PC-9 (cell line): ENCODE measurements around the gene PIK3R6. TPM values are rescaled to one million over a fixed set of nuclear protein-coding genes. Genes with fewer than 3 reads are reported as not detected.

Experiments
- BruUV-seq: library from RNA; stranded (reverse); fragments of 400-500 nt; replicated peaks from 2 replicates; lab custom pipeline; 2021; lab: Mats Ljungman, UMichigan
- CTCF ChIA-PET: fragments of 300-600 bp; sonication (Branson Sonifier 250); formaldehyde crosslinking; loops from one replicate; lab custom pipeline; 2022; ENCODE audit warnings: antibody characterized with exemption; lab: Charles Lee
- POLR2A ChIA-PET: fragments of 300-600 bp; sonication (Branson Sonifier 250); formaldehyde crosslinking; loops from one replicate; lab custom pipeline; 2022; ENCODE audit warnings: antibody characterized with exemption; ENCODE audit not compliant: unreplicated experiment; lab: Charles Lee
- DNase-seq, 2 experiments: peaks; one replicate each; pipeline versions ENCODE4 v3.0.0 to v3.0.0-alpha.2; 2015 to 2022; ENCODE audit warnings: mixed read lengths in 1 of 2
- H2AFZ ChIP-seq: fragments of 200-600 bp; sonication (generic); 2 replicates; pipeline ENCODE4 v1.8.1; 2017; ENCODE audit warnings: antibody characterized with exemption
- H3F3A ChIP-seq: fragments of 200-600 bp; sonication (generic); 2 replicates; pipeline ENCODE4 v1.8.1; 2017; ENCODE audit warnings: antibody characterized with exemption, mild to moderate bottlenecking, low read depth; ENCODE audit not compliant: insufficient read depth
- H3K27ac ChIP-seq: fragments of 200-600 bp; sonication (generic); 2 replicates; pipeline ENCODE4 v1.6.1; 2016; ENCODE audit warnings: mixed run types
- H3K27me3 ChIP-seq: fragments of 200-600 bp; sonication (generic); 2 replicates; pipeline ENCODE4 v1.6.1; 2016; ENCODE audit warnings: low read depth, mixed run types; ENCODE audit not compliant: insufficient read depth
- H3K36me3 ChIP-seq: fragments of 200-600 bp; sonication (generic); 2 replicates; pipeline ENCODE4 v1.6.1; 2016; ENCODE audit warnings: low read depth, mixed run types
- H3K4me1 ChIP-seq: fragments of 200-600 bp; sonication (generic); replicated peaks from 2 replicates; pipeline ENCODE4 v1.6.1; 2016; ENCODE audit warnings: mixed run types; ENCODE audit not compliant: insufficient read depth
- H3K4me2 ChIP-seq: fragments of 200-600 bp; sonication (generic); 2 replicates; pipeline ENCODE4 v1.6.1; 2017; ENCODE audit warnings: mixed run types
- H3K4me3 ChIP-seq: fragments of 200-600 bp; sonication (generic); 2 replicates; pipeline ENCODE4 v1.6.1; 2016; ENCODE audit warnings: mixed run types
- H3K79me2 ChIP-seq: fragments of 200-600 bp; sonication (generic); 2 replicates; pipeline ENCODE4 v1.6.1; 2017; ENCODE audit warnings: low read depth, mixed run types
- H3K9me2 ChIP-seq: fragments of 200-600 bp; sonication (generic); 2 replicates; pipeline ENCODE4 v1.8.1; 2017; ENCODE audit warnings: mild to moderate bottlenecking; ENCODE audit not compliant: insufficient read depth
- H3K9me3 ChIP-seq: fragments of 200-600 bp; sonication (generic); 2 replicates; pipeline ENCODE4 v1.8.1; 2016; ENCODE audit warnings: low read depth; ENCODE audit not compliant: insufficient read depth
- H4K20me1 ChIP-seq: fragments of 200-600 bp; sonication (generic); 2 replicates; pipeline ENCODE4 v1.8.1; 2017; ENCODE audit not compliant: insufficient read depth
- CTCF ChIP-seq: fragments of 200-600 bp; sonication (generic); conservative IDR thresholded peaks from 2 replicates; pipeline ENCODE4 v1.6.1; 2017; ENCODE audit warnings: mixed run types, antibody characterized with exemption, mild to moderate bottlenecking, moderate library complexity
- EZH2 ChIP-seq: fragments of 200-600 bp; sonication (generic); IDR thresholded peaks from 2 replicates; pipeline ENCODE4 v1.8.0; 2017; ENCODE audit warnings: antibody characterized with exemption, low read depth
- intact Hi-C: fragments of 100-400 bp; cut with micrococcal nuclease; formaldehyde crosslinking; loops from one replicate; pipeline ENCODE4 v1.10.0; 2022; ENCODE audit not compliant: unreplicated experiment
- total RNA-seq: library from RNA; stranded (reverse); gene quantifications from 2 replicates; pipeline ENCODE4 v1.2.3, GENCODE V29; 2021

The PIK3R6 gene
- total RNA-seq, 1 experiment from 2014 or later = not detected

GRCh38 chr17:8789743-8790142 lies 77.7 kb downstream of the PIK3R6 start:
- no peak overlapping the region for H3K4me2 ChIP-seq
- CTCF ChIA-PET = no interaction called here
- intact Hi-C loops = no loop called here
- POLR2A ChIA-PET = no interaction called here
- no peaks in the 10 kb centered on the region for H3K36me3 ChIP-seq
- H4K20me1 ChIP-seq = no peaks in the 10 kb centered on the region
- no TSS peak for BruUV-seq
- no peaks in the 10 kb centered on the region for H3F3A ChIP-seq
- H3K9me3 ChIP-seq = no peaks in the 10 kb centered on the region
- no peaks in the 10 kb centered on the region for H3K79me2 ChIP-seq
- DNase-seq = no peak
- no peaks in the 10 kb centered on the region for H3K9me2 ChIP-seq
- H2AFZ ChIP-seq = no peak overlapping the region
- no peak overlapping the region for H3K27ac ChIP-seq
- TF ChIP-seq CTCF (no peak), EZH2 (no peak)
- peaks cover 46% of the 10 kb centered on the region for H3K27me3 ChIP-seq
- H3K4me3 ChIP-seq = no peak overlapping the region
- no peaks in the 10 kb centered on the region for H3K4me1 ChIP-seq

- no peaks in the 10 kb centered on the region for H3F3A ChIP-seq
- DNase-seq = no peak
- CTCF ChIA-PET = no interaction called here
- H4K20me1 ChIP-seq = no peaks in the 10 kb centered on the region
- H3K36me3 ChIP-seq = no peaks in the 10 kb centered on the region
- no peak overlapping the region for H3K27ac ChIP-seq
- POLR2A ChIA-PET = no interaction called here
- no peaks in the 10 kb centered on the region for H3K9me2 ChIP-seq
- H3K27me3 ChIP-seq = peaks cover 38% of the 10 kb centered on the region
- TF ChIP-seq CTCF = no peak
- TF ChIP-seq EZH2 = no peak
- no TSS peak for BruUV-seq
- H3K4me1 ChIP-seq = no peaks in the 10 kb centered on the region
- no peak overlapping the region for H3K4me3 ChIP-seq
- intact Hi-C loops = no loop called here
- no peak overlapping the region for H3K4me2 ChIP-seq
- no peaks in the 10 kb centered on the region for H3K79me2 ChIP-seq
- H2AFZ ChIP-seq = no peak overlapping the region
- H3K9me3 ChIP-seq = no peaks in the 10 kb centered on the region
Measured at GRCh38 chr17:8788998-8789397, 78.5 kb downstream of the PIK3R6 start.

GRCh38 chr17:8785547-8786413 lies 81.7 kb downstream of the PIK3R6 start:
- H3K27ac ChIP-seq = no peak overlapping the region
- no peaks in the 10 kb centered on the region for H3K36me3 ChIP-seq
- no TSS peak for BruUV-seq
- no peaks in the 10 kb centered on the region for H3K4me1 ChIP-seq
- H2AFZ ChIP-seq = no peak overlapping the region
- H4K20me1 ChIP-seq = no peaks in the 10 kb centered on the region
- H3K9me3 ChIP-seq = no peaks in the 10 kb centered on the region
- H3K4me3 ChIP-seq = no peak overlapping the region
- CTCF ChIA-PET = interaction anchor here (0.7 kb wide), 1 partner anchor 377 kb away, joined by 4 read pairs; no protein-coding TSS in a partner anchor
- H3K4me2 ChIP-seq = no peak overlapping the region
- TF ChIP-seq CTCF (peak; percentile 71), EZH2 (no peak)
- no peaks in the 10 kb centered on the region for H3K79me2 ChIP-seq
- intact Hi-C loops = loop anchor here (1.0 kb wide), 2 partner anchors 402 to 725 kb away; partner anchors contain the start of gene RPL26
- no peaks in the 10 kb centered on the region for H3K9me2 ChIP-seq
- no peaks in the 10 kb centered on the region for H3F3A ChIP-seq
- H3K27me3 ChIP-seq = peaks cover 37% of the 10 kb centered on the region
- DNase-seq = peak in 1 of 2 experiments; percentile 70
- POLR2A ChIA-PET = no interaction called here
